K562 (cell line): Measurements from ENCODE around the gene RNF17. TPM values are rescaled to one million over a fixed set of nuclear protein-coding genes. Genes with fewer than 3 reads are reported as not detected.

Experiments used
- OTX1 ChIP-seq: fragments of 450-650 bp; formaldehyde crosslinking; IDR thresholded peaks from 2 replicates; pipeline ENCODE4 v1.4.0; 2022; ENCODE audit warnings: mild to moderate bottlenecking
- SPI1 ChIP-seq: IDR thresholded peaks from 2 replicates; pipeline ENCODE4 v1.6.1; 2011; ENCODE audit warnings: low read depth, low read length, control low read depth, borderline replicate concordance
- polyA plus RNA-seq, 8 experiments: library from polyadenylated mRNA; depleted of rRNA in 4 of 8; stranded (reverse) in 5 of 8; unstranded in 3 of 8; fragments of >200 nt; fragmentation: Nextera tagmentation in 2 of 8; fragmentation: Illumina TruSeq in 1 of 8; extraction: Ambion mirVana in 2 of 8; extraction: Trizol in 1 of 8; gene quantifications; 2 replicates each; pipeline versions ENCODE4 v1.2.1 to v1.2.3, GENCODE V29; 2011 to 2014; ENCODE audit warnings: inconsistent platforms in 1 of 8, missing spikeins in 1 of 8
- total RNA-seq, 7 experiments: library from RNA; depleted of rRNA in 6 of 7; stranded (reverse); fragments of >200 nt in 6 of 7; fragmentation: Illumina TruSeq in 2 of 7; extraction: Trizol in 2 of 7; gene quantifications; 2 replicates each; pipeline versions ENCODE4 v1.2.1 to v1.2.3, GENCODE V29; 2011 to 2021; ENCODE audit warnings: low replicate concordance in 1 of 7
- TF ChIP-seq, protein P1 (sequence below): fragments of 250-450 bp; sonication (Bioruptor Pico); IDR thresholded peaks from 2 replicates; pipeline ENCODE4 v1.6.1; 2021; ENCODE audit warnings: mild to moderate bottlenecking
- TF ChIP-seq, protein P2 (sequence below): sonication (generic); formaldehyde crosslinking; IDR thresholded peaks from 2 replicates; pipeline ENCODE4 v1.8.0; 2022; ENCODE audit warnings: mild to moderate bottlenecking, missing genetic modification reagents
- TF ChIP-seq, protein P3 (sequence below), 2 experiments: fragments of 200-800 bp in 1 of 2; sonication (Bioruptor generic) in 1 of 2; sonication (generic) in 1 of 2; formaldehyde crosslinking in 1 of 2; IDR thresholded peaks in 1 of 2; conservative IDR thresholded peaks in 1 of 2; 2 replicates each; pipeline versions ENCODE4 v1.5.0 to v1.6.1; 2016 to 2020; ENCODE audit warnings: missing compliant biosample characterization in 1 of 2, missing genetic modification characterization in 1 of 2, missing genetic modification reagents in 1 of 2

RNF17 gene
- total and polyA plus RNA-seq, 9 of the 15 experiments (the other 6 are each of a cell fraction or from before 2014, with no cell fraction given), result 0.11 to 0.90 (median 0.58) TPM

DNA sequence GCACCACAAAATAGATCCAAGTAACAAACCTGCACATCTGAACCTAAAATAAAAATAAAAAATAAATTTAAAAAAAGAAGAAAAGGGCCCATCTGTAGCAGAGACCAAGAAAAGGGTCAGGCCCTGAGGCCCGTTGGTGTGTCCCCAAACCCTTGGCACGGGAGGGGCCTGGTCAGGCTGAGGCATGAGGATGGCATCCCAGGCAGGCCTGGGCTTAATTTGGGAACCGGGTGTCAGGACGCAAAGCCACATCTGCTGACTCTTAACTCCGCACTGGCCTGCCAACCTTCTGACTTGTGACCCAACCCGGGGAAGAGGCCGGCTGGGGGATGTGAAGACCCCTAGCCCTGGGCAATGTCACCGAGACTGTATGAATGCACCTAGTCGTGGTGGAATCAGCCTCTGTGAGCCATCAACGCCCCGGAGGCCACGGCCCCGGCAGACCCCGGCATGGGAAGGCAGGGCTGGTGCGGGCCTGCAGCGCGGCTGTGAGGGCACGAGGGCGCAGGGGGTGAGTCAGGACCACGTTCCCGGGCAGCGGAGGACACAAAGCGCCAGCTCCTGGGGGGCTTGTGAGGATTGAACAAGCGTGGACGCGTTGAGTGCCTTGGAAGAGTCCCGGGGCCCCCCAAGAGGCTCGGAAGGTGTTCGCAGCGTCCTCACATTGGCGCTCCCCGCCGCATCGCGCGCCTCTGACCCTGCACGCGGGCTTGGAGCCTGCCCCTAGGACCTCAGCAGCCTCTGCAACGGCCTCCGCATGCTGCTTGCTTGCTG, 45.6 kb upstream of the RNF17 start (continued):
- TF ChIP-seq, protein P1, sequence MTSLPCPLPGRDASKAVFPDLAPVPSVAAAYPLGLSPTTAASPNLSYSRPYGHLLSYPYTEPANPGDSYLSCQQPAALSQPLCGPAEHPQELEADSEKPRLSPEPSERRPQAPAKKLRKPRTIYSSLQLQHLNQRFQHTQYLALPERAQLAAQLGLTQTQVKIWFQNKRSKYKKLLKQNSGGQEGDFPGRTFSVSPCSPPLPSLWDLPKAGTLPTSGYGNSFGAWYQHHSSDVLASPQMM (CRISPR knock-in tag), result no peak
- TF ChIP-seq, protein P2, sequence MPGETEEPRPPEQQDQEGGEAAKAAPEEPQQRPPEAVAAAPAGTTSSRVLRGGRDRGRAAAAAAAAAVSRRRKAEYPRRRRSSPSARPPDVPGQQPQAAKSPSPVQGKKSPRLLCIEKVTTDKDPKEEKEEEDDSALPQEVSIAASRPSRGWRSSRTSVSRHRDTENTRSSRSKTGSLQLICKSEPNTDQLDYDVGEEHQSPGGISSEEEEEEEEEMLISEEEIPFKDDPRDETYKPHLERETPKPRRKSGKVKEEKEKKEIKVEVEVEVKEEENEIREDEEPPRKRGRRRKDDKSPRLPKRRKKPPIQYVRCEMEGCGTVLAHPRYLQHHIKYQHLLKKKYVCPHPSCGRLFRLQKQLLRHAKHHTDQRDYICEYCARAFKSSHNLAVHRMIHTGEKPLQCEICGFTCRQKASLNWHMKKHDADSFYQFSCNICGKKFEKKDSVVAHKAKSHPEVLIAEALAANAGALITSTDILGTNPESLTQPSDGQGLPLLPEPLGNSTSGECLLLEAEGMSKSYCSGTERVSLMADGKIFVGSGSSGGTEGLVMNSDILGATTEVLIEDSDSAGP (CRISPR knock-in tag), result no peak
- TF ChIP-seq OTX1 (CRISPR knock-in tag) (no peak), SPI1 (no peak)
- TF ChIP-seq, protein P3, sequence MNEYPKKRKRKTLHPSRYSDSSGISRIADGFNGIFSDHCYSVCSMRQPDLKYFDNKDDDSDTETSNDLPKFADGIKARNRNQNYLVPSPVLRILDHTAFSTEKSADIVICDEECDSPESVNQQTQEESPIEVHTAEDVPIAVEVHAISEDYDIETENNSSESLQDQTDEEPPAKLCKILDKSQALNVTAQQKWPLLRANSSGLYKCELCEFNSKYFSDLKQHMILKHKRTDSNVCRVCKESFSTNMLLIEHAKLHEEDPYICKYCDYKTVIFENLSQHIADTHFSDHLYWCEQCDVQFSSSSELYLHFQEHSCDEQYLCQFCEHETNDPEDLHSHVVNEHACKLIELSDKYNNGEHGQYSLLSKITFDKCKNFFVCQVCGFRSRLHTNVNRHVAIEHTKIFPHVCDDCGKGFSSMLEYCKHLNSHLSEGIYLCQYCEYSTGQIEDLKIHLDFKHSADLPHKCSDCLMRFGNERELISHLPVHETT (CRISPR knock-in tag; conservative IDR thresholded peaks at IDR 0.05 in 1 of 2, IDR thresholded peaks at IDR 0.05 in 1 of 2), result no peak
